ENCODE measurements around the gene NCAM2. TPM values are rescaled to one million over a fixed set of nuclear protein-coding genes. Genes with fewer than 3 reads are reported as not detected.

Gene NCAM2
- total and polyA plus RNA-seq, 2 donors (not counting 1 experiment from before 2014, with no cell fraction given), result 0.13 TPM; not detected in 1

DNA sequence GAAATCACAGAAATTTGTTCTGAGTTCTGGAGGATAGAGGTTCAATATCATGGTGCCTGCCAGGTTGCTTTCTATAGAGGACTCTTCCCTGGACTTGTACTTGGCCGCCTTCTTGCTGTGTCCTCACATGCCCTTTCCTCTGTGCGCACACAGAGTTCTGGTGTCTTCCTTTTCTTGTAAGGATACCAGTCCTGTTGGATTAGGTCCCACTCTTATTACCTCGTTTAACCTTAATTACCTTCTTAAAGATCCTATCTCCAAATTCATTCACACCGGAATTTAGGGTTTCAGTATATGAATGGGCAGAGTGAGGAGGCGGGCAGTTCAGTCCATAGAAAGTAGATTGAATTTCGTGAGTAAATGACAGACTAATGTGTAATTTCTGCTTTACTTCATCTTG, 413.9 kb downstream of the NCAM2 start:
- Histone ChIP-seq H3K79me2 (ENCODE audit: control insufficient read depth, insufficient read depth, low read length) (no peaks in the 10 kb centered on the region), H3K4me1 (ENCODE audit: control insufficient read depth in 2 of 2, insufficient read depth in 2 of 2, low read length in 2 of 2) (no peaks in the 10 kb centered on the region), H3K27me3 (replicated peaks in 1 of 4; ENCODE audit: control extremely low read depth in 1 of 4, control insufficient read depth in 3 of 4, insufficient read depth in 4 of 4, low read length in 3 of 4) (no peaks in the 10 kb centered on the region), H4K20me1 (ENCODE audit: control insufficient read depth, insufficient read depth, low read length, poor library complexity, severe bottlenecking) (no peaks in the 10 kb centered on the region), H3K36me3 (replicated peaks in 1 of 2; ENCODE audit: control extremely low read depth in 1 of 2, control insufficient read depth in 1 of 2, extremely low read depth in 1 of 2, insufficient read depth in 2 of 2, low read length in 1 of 2) (no peaks in the 10 kb centered on the region), H2AFZ (ENCODE audit: insufficient read depth, low read depth, low read length, poor library complexity, severe bottlenecking) (no peak overlapping the region), H3K9me3 (ENCODE audit: control extremely low read depth in 1 of 3, control insufficient read depth in 2 of 3, insufficient read depth in 1 of 3, low read length in 2 of 3) (no peaks in the 10 kb centered on the region), H3K4me2 (replicated peaks; ENCODE audit: low read depth, low read length, poor library complexity, severe bottlenecking) (no peak overlapping the region), H3K4me3 (ENCODE audit: control extremely low read depth in 1 of 5, extremely low read depth in 1 of 5, insufficient read depth in 1 of 5, low read depth in 2 of 5, low read length in 4 of 5) (no peak overlapping the region), H3K27ac (ENCODE audit: low read length in 2 of 2) (no peak overlapping the region), H3K9ac (ENCODE audit: low read length) (no peak overlapping the region)
- no peak for DNase-seq
- intact Hi-C loops (cut with micrococcal nuclease), result no loop called here
- H3K27me3 Mint-ChIP-seq, result no peaks in the 10 kb centered on the region
- ATAC-seq (ENCODE audit: low read depth), result no peak
- TF ChIP-seq CTCF (IDR thresholded peaks at IDR 0.05) (no peak), EZH2 (IDR thresholded peaks at IDR 0.05; ENCODE audit: borderline replicate concordance, insufficient read depth, low read depth, low read length, poor library complexity, severe bottlenecking) (no peak)
- H3K9me3 Mint-ChIP-seq (ENCODE audit: insufficient read depth), result peaks cover 2% of the 10 kb centered on the region
- H3K4me1 Mint-ChIP-seq, result no peaks in the 10 kb centered on the region
- 100% methylated on average over 2 of the region's 6 CpGs for WGBS (ENCODE audit: insufficient coverage)
- CTCF ChIA-PET, result no interaction called here
- POLR2A ChIA-PET, result no interaction called here
- H3K27ac Mint-ChIP-seq, result no peak overlapping the region
- no peak overlapping the region for H3K4me3 Mint-ChIP-seq

DNA sequence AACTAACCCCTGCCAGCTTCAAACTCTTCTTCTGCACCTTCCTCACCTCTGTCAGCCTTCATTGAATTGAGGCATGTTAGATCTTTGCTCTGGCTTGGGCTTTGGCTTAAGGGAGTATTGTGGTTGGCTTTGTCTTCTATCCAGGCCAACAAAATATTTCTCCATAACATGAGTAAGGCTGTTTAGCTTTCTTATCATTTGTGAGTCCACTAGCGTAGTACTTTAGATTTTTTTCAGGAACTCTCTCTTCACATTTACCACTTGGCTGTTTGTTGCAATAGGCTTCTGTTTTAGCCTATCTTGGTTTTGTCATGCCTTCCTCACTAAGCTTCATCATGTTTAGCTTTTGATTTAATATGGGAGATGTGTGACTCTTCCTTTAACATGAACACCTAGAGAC, 417.5 kb downstream of the NCAM2 start:
- Mint-ChIP-seq H3K4me1 (no peaks in the 10 kb centered on the region), H3K27me3 (no peaks in the 10 kb centered on the region), H3K9me3 (ENCODE audit: insufficient read depth) (peaks cover 4% of the 10 kb centered on the region), H3K27ac (no peak overlapping the region), H3K4me3 (no peak overlapping the region)
- TF ChIP-seq CTCF (IDR thresholded peaks at IDR 0.05) (no peak), EZH2 (IDR thresholded peaks at IDR 0.05; ENCODE audit: borderline replicate concordance, insufficient read depth, low read depth, low read length, poor library complexity, severe bottlenecking) (no peak)
- Histone ChIP-seq H3K27ac (ENCODE audit: low read length in 2 of 2) (no peak overlapping the region), H3K27me3 (replicated peaks in 1 of 4; ENCODE audit: control extremely low read depth in 1 of 4, control insufficient read depth in 3 of 4, insufficient read depth in 4 of 4, low read length in 3 of 4) (no peaks in the 10 kb centered on the region), H3K4me1 (ENCODE audit: control insufficient read depth in 2 of 2, insufficient read depth in 2 of 2, low read length in 2 of 2) (no peaks in the 10 kb centered on the region), H3K9ac (ENCODE audit: low read length) (no peak overlapping the region), H3K4me2 (replicated peaks; ENCODE audit: low read depth, low read length, poor library complexity, severe bottlenecking) (no peak overlapping the region), H4K20me1 (ENCODE audit: control insufficient read depth, insufficient read depth, low read length, poor library complexity, severe bottlenecking) (no peaks in the 10 kb centered on the region), H3K36me3 (replicated peaks in 1 of 2; ENCODE audit: control extremely low read depth in 1 of 2, control insufficient read depth in 1 of 2, extremely low read depth in 1 of 2, insufficient read depth in 2 of 2, low read length in 1 of 2) (no peaks in the 10 kb centered on the region), H3K79me2 (ENCODE audit: control insufficient read depth, insufficient read depth, low read length) (no peaks in the 10 kb centered on the region), H2AFZ (ENCODE audit: insufficient read depth, low read depth, low read length, poor library complexity, severe bottlenecking) (no peak overlapping the region), H3K4me3 (ENCODE audit: control extremely low read depth in 1 of 5, extremely low read depth in 1 of 5, insufficient read depth in 1 of 5, low read depth in 2 of 5, low read length in 4 of 5) (no peak overlapping the region), H3K9me3 (ENCODE audit: control extremely low read depth in 1 of 3, control insufficient read depth in 2 of 3, insufficient read depth in 1 of 3, low read length in 2 of 3) (no peaks in the 10 kb centered on the region)
- CTCF ChIA-PET, result no interaction called here
- WGBS (ENCODE audit: insufficient coverage), result no CpG with 5 or more reads among the region's 1 CpG
- ATAC-seq (ENCODE audit: low read depth), result no peak
- POLR2A ChIA-PET, result no interaction called here
- intact Hi-C loops (cut with micrococcal nuclease), result no loop called here
- no peak for DNase-seq
